GM12873 (cell line): Measurements from ENCODE around the gene LCAT.

Experiments used
- CTCF ChIP-seq: IDR thresholded peaks from 2 replicates; pipeline ENCODE4 v1.5.1; 2012; ENCODE audit warnings: low read depth, mild to moderate bottlenecking, moderate library complexity, low read length, control low read depth; ENCODE audit not compliant: insufficient read depth; ENCODE audit errors: missing control alignments

The LCAT gene

GRCh38 chr16:67935402-67936123 lies 8.4 kb downstream of the LCAT start:
- no peak for TF ChIP-seq CTCF

DNA sequence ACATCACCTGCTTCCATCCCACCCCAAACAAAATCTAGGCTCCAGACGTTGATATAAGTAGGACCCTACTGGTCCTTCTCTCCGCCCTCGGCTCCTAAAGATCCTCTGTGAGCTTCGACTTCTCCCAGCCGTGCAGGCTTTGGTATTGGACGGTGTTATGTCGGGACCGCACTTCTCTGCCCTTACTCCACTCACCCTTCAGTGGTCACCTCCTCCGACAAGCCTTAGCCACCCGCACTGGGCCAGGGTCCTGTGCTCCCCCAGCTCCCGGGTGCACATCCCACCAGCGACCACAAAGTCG lies 8.9 kb downstream of the LCAT start:
- TF ChIP-seq CTCF: no peak

GRCh38 chr16:67934306-67935100 lies 9.4 kb downstream of the LCAT start:
- TF ChIP-seq CTCF: no peak

- TF ChIP-seq CTCF: no peak
Observed at GRCh38 chr16:67933805-67934204, 10.1 kb downstream of the LCAT start.

- TF ChIP-seq CTCF: no peak
Observed at GRCh38 chr16:67932462-67932840, 11.5 kb downstream of the LCAT start.

GRCh38 chr16:67931712-67932461 lies 12.0 kb downstream of the LCAT start, which contains the start of gene CTRL:
TSS of gene CTRL (minus strand) at chr16:67931862. CDS start at chr16:67931852, 10 bp downstream.
- no peak for TF ChIP-seq CTCF

DNA sequence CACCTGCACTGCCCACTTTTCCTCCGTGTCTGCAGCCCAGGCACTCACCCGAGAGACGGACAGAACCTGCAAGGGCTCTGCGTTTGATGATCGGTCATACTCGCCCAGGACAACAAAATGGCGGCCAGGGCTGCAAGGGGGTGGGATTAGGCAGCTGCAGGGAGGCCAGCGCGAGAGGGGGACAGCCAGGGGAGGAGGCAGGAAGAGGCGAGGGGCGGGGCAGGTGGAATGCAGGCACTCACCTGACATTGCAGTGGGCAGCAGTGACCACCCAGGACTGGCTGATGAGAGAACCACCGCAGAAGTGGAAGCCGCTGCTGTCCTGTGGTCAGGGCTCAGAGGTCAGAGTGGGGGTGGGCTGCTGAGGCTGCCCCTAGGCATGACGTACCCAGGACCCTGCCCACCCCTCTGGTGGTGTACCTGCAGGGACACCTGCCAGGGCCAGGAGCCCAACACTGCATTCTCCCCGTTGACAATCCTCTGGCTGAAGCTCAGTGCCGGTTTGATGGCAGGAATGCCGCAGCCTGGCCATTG lies 13.2 kb downstream of the LCAT start:
- TF ChIP-seq CTCF: no peak
